SH-SY5Y (cell line): Measurements from ENCODE around the gene CLEC14A.

Experiments
- GATA2 ChIP-seq: IDR thresholded peaks from 2 replicates; pipeline ENCODE4 v1.6.1; 2011; ENCODE audit warnings: mild to moderate bottlenecking, low read depth, low read length
- GATA3 ChIP-seq: IDR thresholded peaks from 2 replicates; pipeline ENCODE4 v1.6.1; 2011; ENCODE audit warnings: low read depth, mild to moderate bottlenecking, low read length, moderate library complexity

DNA sequence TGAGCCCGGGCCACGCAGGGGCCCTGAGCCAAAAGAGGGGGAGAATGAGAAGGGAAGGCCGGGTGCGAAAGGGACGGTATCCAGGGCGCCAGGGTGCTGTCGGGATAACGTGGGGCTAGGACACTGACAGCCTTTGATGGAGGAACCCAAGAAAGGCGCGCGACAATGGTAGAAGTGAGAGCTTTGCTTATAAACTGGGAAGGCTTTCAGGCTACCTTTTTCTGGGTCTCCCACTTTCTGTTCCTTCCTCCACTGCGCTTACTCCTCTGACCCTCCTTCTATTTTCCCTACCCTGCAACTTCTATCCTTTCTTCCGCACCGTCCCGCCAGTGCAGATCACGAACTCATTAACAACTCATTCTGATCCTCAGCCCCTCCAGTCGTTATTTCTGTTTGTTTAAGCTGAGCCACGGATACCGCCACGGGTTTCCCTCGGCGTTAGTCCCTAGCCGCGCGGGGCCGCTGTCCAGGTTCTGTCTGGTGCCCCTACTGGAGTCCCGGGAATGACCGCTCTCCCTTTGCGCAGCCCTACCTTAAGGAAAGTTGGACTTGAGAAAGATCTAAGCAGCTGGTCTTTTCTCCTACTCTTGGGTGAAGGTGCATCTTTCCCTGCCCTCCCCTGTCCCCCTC is 45.2 kb downstream of the CLEC14A start:
- no peak for TF ChIP-seq GATA2
- no peak for TF ChIP-seq GATA3
